GM18868 (cell line): ENCODE results near the gene HPCAL1.

Experiments used
- ATAC-seq: cut with Tn5 transposase; IDR thresholded peaks from one replicate; pipeline ENCODE4 v1.9.1; 2021; ENCODE audit warnings: mild to moderate bottlenecking, moderate library complexity; ENCODE audit not compliant: unreplicated experiment

HPCAL1 gene

GRCh38 chr2:10269291-10269690 is 33.4 kb upstream of the HPCAL1 start:
- no peak for ATAC-seq

GRCh38 chr2:10269711-10270610 is 32.7 kb upstream of the HPCAL1 start:
- no peak for ATAC-seq

GRCh38 chr2:10271509-10271908 is 31.2 kb upstream of the HPCAL1 start:
- no peak for ATAC-seq

GRCh38 chr2:10271946-10272345 is 30.8 kb upstream of the HPCAL1 start:
- no peak for ATAC-seq

GRCh38 chr2:10272464-10272863 is 30.2 kb upstream of the HPCAL1 start:
- ATAC-seq, result no peak

- no peak for ATAC-seq
Observed at GRCh38 chr2:10273215-10274175, 29.2 kb upstream of the HPCAL1 start.

GRCh38 chr2:10274376-10274775 is 28.3 kb upstream of the HPCAL1 start:
- ATAC-seq, result no peak

- no peak for ATAC-seq
Observed at GRCh38 chr2:10274983-10275802, 27.5 kb upstream of the HPCAL1 start.

- ATAC-seq, result no peak
Observed at GRCh38 chr2:10276481-10277292, 26.0 kb upstream of the HPCAL1 start.

- no peak for ATAC-seq
Observed at GRCh38 chr2:10277293-10278028, 25.2 kb upstream of the HPCAL1 start.

- ATAC-seq, result no peak
Observed at GRCh38 chr2:10278029-10278762, 24.5 kb upstream of the HPCAL1 start.

GRCh38 chr2:10278763-10279471 is 23.8 kb upstream of the HPCAL1 start:
- ATAC-seq, result no peak

GRCh38 chr2:10279472-10279870 is 23.2 kb upstream of the HPCAL1 start:
- ATAC-seq, result no peak

- ATAC-seq, result no peak
Observed at GRCh38 chr2:10279946-10280463, 22.7 kb upstream of the HPCAL1 start.

GRCh38 chr2:10281891-10282290 is 20.8 kb upstream of the HPCAL1 start:
- ATAC-seq, result no peak

- no peak for ATAC-seq
Observed at GRCh38 chr2:10282611-10283105, 20.0 kb upstream of the HPCAL1 start.
